ENCODE results near the gene LRRC4B. TPM values are rescaled to one million over a fixed set of nuclear protein-coding genes. Genes with fewer than 3 reads are reported as not detected.

Gene LRRC4B
- total RNA-seq, 1 donor from 2014 or later: 5.2 TPM

- no peak overlapping the region for H3K9ac ChIP-seq (ENCODE audit: low read depth in 1 of 3, low read length in 3 of 3)
- H3K27ac ChIP-seq (ENCODE audit: low read depth, low read length): no peak overlapping the region
- no peak overlapping the region for H3K4me3 ChIP-seq (ENCODE audit: low read length in 3 of 3)
- H3K4me1 ChIP-seq (ENCODE audit: control insufficient read depth in 3 of 3, insufficient read depth in 3 of 3, low read length in 3 of 3): peaks cover 9 to 16% (median 14%) of the 10 kb centered on the region in 3 donors
- H3K9me3 ChIP-seq (ENCODE audit: control insufficient read depth in 3 of 3, low read length in 3 of 3): no peaks in the 10 kb centered on the region
- no peaks in the 10 kb centered on the region for H3K27me3 ChIP-seq (ENCODE audit: control insufficient read depth in 3 of 3, insufficient read depth in 3 of 3, low read length in 3 of 3)
- H3K36me3 ChIP-seq (ENCODE audit: control insufficient read depth in 3 of 3, insufficient read depth in 3 of 3, low read length in 3 of 3): peaks cover 0 to 1% (median 0%) of the 10 kb centered on the region in 3 donors
Observed at GRCh38 chr19:50509366-50509765, 58.9 kb downstream of the LRRC4B start.

GRCh38 chr19:50508843-50509190 lies 59.4 kb downstream of the LRRC4B start:
- Histone ChIP-seq H3K4me1 (ENCODE audit: control insufficient read depth in 3 of 3, insufficient read depth in 3 of 3, low read length in 3 of 3) (peaks cover 9 to 16% (median 14%) of the 10 kb centered on the region in 3 donors), H3K27me3 (ENCODE audit: control insufficient read depth in 3 of 3, insufficient read depth in 3 of 3, low read length in 3 of 3) (no peaks in the 10 kb centered on the region), H3K9ac (ENCODE audit: low read depth in 1 of 3, low read length in 3 of 3) (no peak overlapping the region), H3K4me3 (ENCODE audit: low read length in 3 of 3) (no peak overlapping the region), H3K36me3 (ENCODE audit: control insufficient read depth in 3 of 3, insufficient read depth in 3 of 3, low read length in 3 of 3) (peaks cover 0 to 1% (median 0%) of the 10 kb centered on the region in 3 donors), H3K9me3 (ENCODE audit: control insufficient read depth in 3 of 3, low read length in 3 of 3) (no peaks in the 10 kb centered on the region), H3K27ac (ENCODE audit: low read depth, low read length) (no peak overlapping the region)

- peaks cover 9 to 16% (median 14%) of the 10 kb centered on the region in 3 donors for H3K4me1 ChIP-seq (ENCODE audit: control insufficient read depth in 3 of 3, insufficient read depth in 3 of 3, low read length in 3 of 3)
- H3K9me3 ChIP-seq (ENCODE audit: control insufficient read depth in 3 of 3, low read length in 3 of 3): no peaks in the 10 kb centered on the region
- no peak overlapping the region for H3K4me3 ChIP-seq (ENCODE audit: low read length in 3 of 3)
- H3K27ac ChIP-seq (ENCODE audit: low read depth, low read length): no peak overlapping the region
- H3K9ac ChIP-seq (ENCODE audit: low read depth in 1 of 3, low read length in 3 of 3): peak overlapping the region in 1 of 3 donors; percentile 33
- no peaks in the 10 kb centered on the region for H3K27me3 ChIP-seq (ENCODE audit: control insufficient read depth in 3 of 3, insufficient read depth in 3 of 3, low read length in 3 of 3)
- peaks cover 0 to 1% (median 0%) of the 10 kb centered on the region in 3 donors for H3K36me3 ChIP-seq (ENCODE audit: control insufficient read depth in 3 of 3, insufficient read depth in 3 of 3, low read length in 3 of 3)
Observed at GRCh38 chr19:50507376-50507775, 60.9 kb downstream of the LRRC4B start.

GRCh38 chr19:50506700-50507099 lies 61.5 kb downstream of the LRRC4B start:
- Histone ChIP-seq H3K27me3 (ENCODE audit: control insufficient read depth in 3 of 3, insufficient read depth in 3 of 3, low read length in 3 of 3) (no peaks in the 10 kb centered on the region), H3K27ac (ENCODE audit: low read depth, low read length) (no peak overlapping the region), H3K9me3 (ENCODE audit: control insufficient read depth in 3 of 3, low read length in 3 of 3) (no peaks in the 10 kb centered on the region), H3K4me1 (ENCODE audit: control insufficient read depth in 3 of 3, insufficient read depth in 3 of 3, low read length in 3 of 3) (peaks cover 13 to 19% (median 17%) of the 10 kb centered on the region in 3 donors), H3K4me3 (ENCODE audit: low read length in 3 of 3) (no peak overlapping the region), H3K9ac (ENCODE audit: low read depth in 1 of 3, low read length in 3 of 3) (no peak overlapping the region), H3K36me3 (ENCODE audit: control insufficient read depth in 3 of 3, insufficient read depth in 3 of 3, low read length in 3 of 3) (peaks cover 0 to 1% (median 0%) of the 10 kb centered on the region in 3 donors)

GRCh38 chr19:50505856-50506611 lies 62.2 kb downstream of the LRRC4B start:
- H3K9ac ChIP-seq (ENCODE audit: low read depth in 1 of 3, low read length in 3 of 3): no peak overlapping the region
- H3K27ac ChIP-seq (ENCODE audit: low read depth, low read length): no peak overlapping the region
- peaks cover 0 to 1% (median 0%) of the 10 kb centered on the region in 3 donors for H3K36me3 ChIP-seq (ENCODE audit: control insufficient read depth in 3 of 3, insufficient read depth in 3 of 3, low read length in 3 of 3)
- H3K27me3 ChIP-seq (ENCODE audit: control insufficient read depth in 3 of 3, insufficient read depth in 3 of 3, low read length in 3 of 3): no peaks in the 10 kb centered on the region
- H3K9me3 ChIP-seq (ENCODE audit: control insufficient read depth in 3 of 3, low read length in 3 of 3): no peaks in the 10 kb centered on the region
- H3K4me1 ChIP-seq (ENCODE audit: control insufficient read depth in 3 of 3, insufficient read depth in 3 of 3, low read length in 3 of 3): peaks cover 13 to 19% (median 14%) of the 10 kb centered on the region in 3 donors
- H3K4me3 ChIP-seq (ENCODE audit: low read length in 3 of 3): no peak overlapping the region

GRCh38 chr19:50501568-50502475 lies 66.4 kb downstream of the LRRC4B start:
- Histone ChIP-seq H3K27ac (ENCODE audit: low read depth, low read length) (peak overlapping the region; percentile 99), H3K36me3 (ENCODE audit: control insufficient read depth in 3 of 3, insufficient read depth in 3 of 3, low read length in 3 of 3) (peaks cover 0 to 1% (median 0%) of the 10 kb centered on the region in 3 donors)

GRCh38 chr19:50501186-50501567 lies 67.1 kb downstream of the LRRC4B start:
- H3K9ac ChIP-seq (ENCODE audit: low read depth in 1 of 3, low read length in 3 of 3): peak overlapping the region; percentile 96 to 100 (median 97)
- peak overlapping the region; percentile 99 for H3K27ac ChIP-seq (ENCODE audit: low read depth, low read length)
- peaks cover 0 to 1% (median 0%) of the 10 kb centered on the region in 3 donors for H3K36me3 ChIP-seq (ENCODE audit: control insufficient read depth in 3 of 3, insufficient read depth in 3 of 3, low read length in 3 of 3)
- H3K27me3 ChIP-seq (ENCODE audit: control insufficient read depth in 3 of 3, insufficient read depth in 3 of 3, low read length in 3 of 3): no peaks in the 10 kb centered on the region
- H3K9me3 ChIP-seq (ENCODE audit: control insufficient read depth in 3 of 3, low read length in 3 of 3): no peaks in the 10 kb centered on the region
- peaks cover 4 to 11% (median 7%) of the 10 kb centered on the region in 3 donors for H3K4me1 ChIP-seq (ENCODE audit: control insufficient read depth in 3 of 3, insufficient read depth in 3 of 3, low read length in 3 of 3)
- H3K4me3 ChIP-seq (ENCODE audit: low read length in 3 of 3): peak overlapping the region; percentile 76 to 89 (median 78)

More at GRCh38 chr19:50501568-50502475, 66.4 kb downstream of the LRRC4B start:
- Histone ChIP-seq H3K27me3 (ENCODE audit: control insufficient read depth in 3 of 3, insufficient read depth in 3 of 3, low read length in 3 of 3) (no peaks in the 10 kb centered on the region), H3K9me3 (ENCODE audit: control insufficient read depth in 3 of 3, low read length in 3 of 3) (no peaks in the 10 kb centered on the region), H3K4me3 (ENCODE audit: low read length in 3 of 3) (peak overlapping the region; percentile 76 to 89 (median 78)), H3K9ac (ENCODE audit: low read depth in 1 of 3, low read length in 3 of 3) (peak overlapping the region; percentile 96 to 100 (median 97)), H3K4me1 (ENCODE audit: control insufficient read depth in 3 of 3, insufficient read depth in 3 of 3, low read length in 3 of 3) (peaks cover 3 to 5% (median 4%) of the 10 kb centered on the region in 3 donors)

GRCh38 chr19:50500753-50501151 lies 67.5 kb downstream of the LRRC4B start:
- peak overlapping the region; percentile 78 to 95 (median 91) for H3K4me3 ChIP-seq (ENCODE audit: low read length in 3 of 3)
- H3K9me3 ChIP-seq (ENCODE audit: control insufficient read depth in 3 of 3, low read length in 3 of 3): no peaks in the 10 kb centered on the region
- peak overlapping the region; percentile 96 to 100 (median 97) for H3K9ac ChIP-seq (ENCODE audit: low read depth in 1 of 3, low read length in 3 of 3)
- H3K27me3 ChIP-seq (ENCODE audit: control insufficient read depth in 3 of 3, insufficient read depth in 3 of 3, low read length in 3 of 3): no peaks in the 10 kb centered on the region
- H3K36me3 ChIP-seq (ENCODE audit: control insufficient read depth in 3 of 3, insufficient read depth in 3 of 3, low read length in 3 of 3): no peaks in the 10 kb centered on the region
- peak overlapping the region; percentile 99 for H3K27ac ChIP-seq (ENCODE audit: low read depth, low read length)
- peaks cover 4 to 12% (median 7%) of the 10 kb centered on the region in 3 donors for H3K4me1 ChIP-seq (ENCODE audit: control insufficient read depth in 3 of 3, insufficient read depth in 3 of 3, low read length in 3 of 3)

- H3K4me1 ChIP-seq (ENCODE audit: control insufficient read depth in 3 of 3, insufficient read depth in 3 of 3, low read length in 3 of 3): peaks cover 4 to 15% (median 7%) of the 10 kb centered on the region in 3 donors
- no peaks in the 10 kb centered on the region for H3K9me3 ChIP-seq (ENCODE audit: control insufficient read depth in 3 of 3, low read length in 3 of 3)
- peak overlapping the region; percentile 83 to 98 (median 93) for H3K9ac ChIP-seq (ENCODE audit: low read depth in 1 of 3, low read length in 3 of 3)
- peak overlapping the region; percentile 78 to 95 (median 91) for H3K4me3 ChIP-seq (ENCODE audit: low read length in 3 of 3)
- peak overlapping the region; percentile 99 for H3K27ac ChIP-seq (ENCODE audit: low read depth, low read length)
- H3K36me3 ChIP-seq (ENCODE audit: control insufficient read depth in 3 of 3, insufficient read depth in 3 of 3, low read length in 3 of 3): no peaks in the 10 kb centered on the region
- H3K27me3 ChIP-seq (ENCODE audit: control insufficient read depth in 3 of 3, insufficient read depth in 3 of 3, low read length in 3 of 3): no peaks in the 10 kb centered on the region
Observed at GRCh38 chr19:50500060-50500752, 68.0 kb downstream of the LRRC4B start.
